Suprapubic skin (tissue), 4 donors: ENCODE results near the gene SURF1.
"Not testable (repeated sequence)": the region's sequence is repeated elsewhere in the genome, so short reads cannot be mapped to it uniquely, and the experiment has no call there.

ENCODE experiments used
- EP300 ChIP-seq: sonication (generic); formaldehyde crosslinking; IDR thresholded peaks from one replicate; pipeline ENCODE4 v1.6.1; 2017; ENCODE audit warnings: antibody characterized with exemption
- POLR2A ChIP-seq, 2 donors: fragments of 450-650 bp; IDR thresholded peaks; one replicate each; pipeline ENCODE4 v1.6.1; 2017; ENCODE audit warnings: antibody characterized with exemption in 2 of 2, mild to moderate bottlenecking in 2 of 2, moderate library complexity in 2 of 2
- POLR2AphosphoS5 ChIP-seq, 3 donors: sonication (generic); formaldehyde crosslinking; IDR thresholded peaks; one replicate each; pipeline ENCODE4 v1.6.1; 2017; ENCODE audit warnings: antibody characterized with exemption in 3 of 3
- TF ChIP-seq, protein P1 (sequence below), 2 donors: fragments of 200-600 bp in 1 of 2; fragments of 450-650 bp in 1 of 2; sonication (generic) in 1 of 2; IDR thresholded peaks; one replicate each; pipeline ENCODE4 v1.5.1; 2016 to 2019; ENCODE audit warnings: antibody characterized with exemption in 2 of 2, mild to moderate bottlenecking in 1 of 2, moderate library complexity in 1 of 2

DNA sequence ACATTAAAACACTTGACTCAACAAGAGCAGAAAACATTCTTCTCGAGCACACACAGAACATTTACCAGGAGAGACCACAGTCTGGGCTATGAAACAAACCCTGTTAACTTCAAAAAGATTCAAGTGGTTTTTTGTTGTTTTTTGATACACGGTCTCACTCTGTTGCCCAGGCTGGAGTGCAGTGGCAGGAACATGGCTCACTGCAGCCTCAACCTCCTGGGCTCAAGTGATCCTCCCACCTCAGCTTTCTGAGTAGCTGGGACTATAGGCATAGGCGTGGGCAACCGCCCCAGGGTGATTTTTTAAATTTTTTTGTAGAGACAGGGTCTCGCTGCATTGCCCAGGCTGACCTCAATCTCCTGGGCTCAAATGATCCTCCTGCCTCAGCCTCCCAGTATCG, 29.3 kb downstream of the SURF1 start:
- TF ChIP-seq, protein P1, sequence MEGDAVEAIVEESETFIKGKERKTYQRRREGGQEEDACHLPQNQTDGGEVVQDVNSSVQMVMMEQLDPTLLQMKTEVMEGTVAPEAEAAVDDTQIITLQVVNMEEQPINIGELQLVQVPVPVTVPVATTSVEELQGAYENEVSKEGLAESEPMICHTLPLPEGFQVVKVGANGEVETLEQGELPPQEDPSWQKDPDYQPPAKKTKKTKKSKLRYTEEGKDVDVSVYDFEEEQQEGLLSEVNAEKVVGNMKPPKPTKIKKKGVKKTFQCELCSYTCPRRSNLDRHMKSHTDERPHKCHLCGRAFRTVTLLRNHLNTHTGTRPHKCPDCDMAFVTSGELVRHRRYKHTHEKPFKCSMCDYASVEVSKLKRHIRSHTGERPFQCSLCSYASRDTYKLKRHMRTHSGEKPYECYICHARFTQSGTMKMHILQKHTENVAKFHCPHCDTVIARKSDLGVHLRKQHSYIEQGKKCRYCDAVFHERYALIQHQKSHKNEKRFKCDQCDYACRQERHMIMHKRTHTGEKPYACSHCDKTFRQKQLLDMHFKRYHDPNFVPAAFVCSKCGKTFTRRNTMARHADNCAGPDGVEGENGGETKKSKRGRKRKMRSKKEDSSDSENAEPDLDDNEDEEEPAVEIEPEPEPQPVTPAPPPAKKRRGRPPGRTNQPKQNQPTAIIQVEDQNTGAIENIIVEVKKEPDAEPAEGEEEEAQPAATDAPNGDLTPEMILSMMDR (IDR thresholded peaks at IDR 0.05) = not testable (repeated sequence)
- not testable (repeated sequence) for TF ChIP-seq POLR2AphosphoS5 (IDR thresholded peaks at IDR 0.05); POLR2A (IDR thresholded peaks at IDR 0.05); EP300
